HL-60 (cell line): ENCODE measurements around the gene CIP2A.

ENCODE experiments used
- CTCF ChIP-seq: IDR thresholded peaks from one replicate; pipeline ENCODE4 v1.5.1; 2011; ENCODE audit warnings: low read length, control low read depth, inconsistent platforms; ENCODE audit not compliant: insufficient read depth
- GABPA ChIP-seq: IDR thresholded peaks from 2 replicates; pipeline ENCODE4 v1.6.1; 2012; ENCODE audit warnings: low read depth
- POLR2AphosphoS5 ChIP-seq: IDR thresholded peaks from 2 replicates; pipeline ENCODE4 v1.6.1; 2012; ENCODE audit warnings: low read depth
- REST ChIP-seq: IDR thresholded peaks from 2 replicates; pipeline ENCODE4 v1.6.1; 2012; ENCODE audit warnings: low read depth; ENCODE audit not compliant: insufficient replicate concordance
- SPI1 ChIP-seq: IDR thresholded peaks from 2 replicates; pipeline ENCODE4 v1.6.1; 2012; ENCODE audit warnings: low read depth, mild to moderate bottlenecking, borderline replicate concordance

GRCh38 chr3:108589998-108590323 lies 723 bp upstream of the CIP2A start:
- no peak for TF ChIP-seq CTCF
- no peak for TF ChIP-seq POLR2AphosphoS5
- TF ChIP-seq REST: no peak
- TF ChIP-seq GABPA: no peak
- TF ChIP-seq SPI1: no peak
